Sigmoid colon (tissue), 4 donors: Measurements from ENCODE around the gene TRH.
"Not testable (repeated sequence)": the region's sequence is repeated elsewhere in the genome, so short reads cannot be mapped to it uniquely, and the experiment has no call there.

Source experiments
- EP300 ChIP-seq, 4 donors: sonication (generic); formaldehyde crosslinking; IDR thresholded peaks; one replicate each; pipeline ENCODE4 v1.6.1; 2017; ENCODE audit warnings: antibody characterized with exemption in 4 of 4
- POLR2A ChIP-seq, 2 donors: fragments of 450-650 bp; IDR thresholded peaks; one replicate each; pipeline ENCODE4 v1.6.1; 2016; ENCODE audit warnings: antibody characterized with exemption in 2 of 2, mild to moderate bottlenecking in 2 of 2, moderate library complexity in 2 of 2
- POLR2AphosphoS5 ChIP-seq, 4 donors: sonication (generic); formaldehyde crosslinking; IDR thresholded peaks; one replicate each; pipeline ENCODE4 v1.6.1; 2017; ENCODE audit warnings: antibody characterized with exemption in 4 of 4
- TF ChIP-seq, protein P1 (sequence below), 4 experiments: fragments of 450-650 bp in 3 of 4; fragments of 200-600 bp in 1 of 4; IDR thresholded peaks; one replicate each; pipeline ENCODE4 v1.5.1; 2016 to 2019; ENCODE audit warnings: antibody characterized with exemption in 4 of 4, mild to moderate bottlenecking in 3 of 4, moderate library complexity in 2 of 4

- TF ChIP-seq, protein P1, sequence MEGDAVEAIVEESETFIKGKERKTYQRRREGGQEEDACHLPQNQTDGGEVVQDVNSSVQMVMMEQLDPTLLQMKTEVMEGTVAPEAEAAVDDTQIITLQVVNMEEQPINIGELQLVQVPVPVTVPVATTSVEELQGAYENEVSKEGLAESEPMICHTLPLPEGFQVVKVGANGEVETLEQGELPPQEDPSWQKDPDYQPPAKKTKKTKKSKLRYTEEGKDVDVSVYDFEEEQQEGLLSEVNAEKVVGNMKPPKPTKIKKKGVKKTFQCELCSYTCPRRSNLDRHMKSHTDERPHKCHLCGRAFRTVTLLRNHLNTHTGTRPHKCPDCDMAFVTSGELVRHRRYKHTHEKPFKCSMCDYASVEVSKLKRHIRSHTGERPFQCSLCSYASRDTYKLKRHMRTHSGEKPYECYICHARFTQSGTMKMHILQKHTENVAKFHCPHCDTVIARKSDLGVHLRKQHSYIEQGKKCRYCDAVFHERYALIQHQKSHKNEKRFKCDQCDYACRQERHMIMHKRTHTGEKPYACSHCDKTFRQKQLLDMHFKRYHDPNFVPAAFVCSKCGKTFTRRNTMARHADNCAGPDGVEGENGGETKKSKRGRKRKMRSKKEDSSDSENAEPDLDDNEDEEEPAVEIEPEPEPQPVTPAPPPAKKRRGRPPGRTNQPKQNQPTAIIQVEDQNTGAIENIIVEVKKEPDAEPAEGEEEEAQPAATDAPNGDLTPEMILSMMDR (IDR thresholded peaks at IDR 0.05) = not testable (repeated sequence)
- not testable (repeated sequence) for TF ChIP-seq POLR2A, POLR2AphosphoS5, EP300 (IDR thresholded peaks at IDR 0.05)
These were observed 37.6 kb downstream of the TRH start for GRCh38 chr3:130012108-130012507.
